ENCODE measurements around the gene STARD3.

- TF ChIP-seq CTCF (IDR thresholded peaks at IDR 0.05): peak; percentile 17 to 41 (median 25)
- no peak for TF ChIP-seq POLR2A (IDR thresholded peaks at IDR 0.05; ENCODE audit: low read depth)
- TF ChIP-seq EP300 (IDR thresholded peaks at IDR 0.05): no peak
Measured at GRCh38 chr17:39704821-39705551, 68.0 kb downstream of the STARD3 start.

Data from esophagus muscularis mucosa (tissue), 4 donors.